Activated T-helper 17 cell treated with anti-CD3 and anti-CD28 coated beads, Interleukin-2, amount 50 U/mL, for 72 hours (primary cell): ENCODE data around the gene CDKL2. TPM values are rescaled to one million over a fixed set of nuclear protein-coding genes. Genes with fewer than 3 reads are reported as not detected.

ENCODE experiments used
- total RNA-seq, 2 donors: library from RNA; stranded (reverse); gene quantifications; one replicate each; pipeline ENCODE4 v1.2.3, GENCODE V29; 2022

Gene CDKL2
- total RNA-seq, 2 donors from 2014 or later, result 2.4 TPM

Other genes with a start within 250 kb of the CDKL2 start
- 10 to 100 TPM; 29.3 to 35.1 TPM for gene RCHY1, start 116.1 kb downstream of the CDKL2 start, total RNA-seq
- 10 to 100 TPM; 15.8 to 25.4 TPM for gene THAP6, start 116.1 kb downstream of the CDKL2 start, total RNA-seq
- 1 to 10 TPM in 1 of 2 donors, under 1 TPM in 1; 0.87 to 3.4 TPM for gene ODAPH, start 74.5 kb downstream of the CDKL2 start, total RNA-seq
- gene G3BP2, start 42.9 kb upstream of the CDKL2 start, total RNA-seq, result 100 to 1,000 TPM; 128 to 172 TPM
- 10 to 100 TPM; 55.8 to 66.0 TPM for gene USO1, start 94.0 kb upstream of the CDKL2 start, total RNA-seq